OCI-LY1 (cell line): ENCODE measurements around the gene FGGY.

Source experiments
- H2AFZ ChIP-seq: fragments of 200-600 bp; sonication (generic), shearing (Covaris generic); 2 replicates; pipeline ENCODE4 v1.6.0; 2014; ENCODE audit warnings: antibody characterized with exemption, mild to moderate bottlenecking, low read length
- H3F3A ChIP-seq: fragments of 200-600 bp; sonication (generic), shearing (Covaris generic); 2 replicates; pipeline ENCODE4 v1.6.0; 2014; ENCODE audit warnings: mild to moderate bottlenecking, antibody characterized with exemption, low read length, moderate library complexity; ENCODE audit not compliant: insufficient read depth
- H3K27ac ChIP-seq: fragments of 200-600 bp; sonication (generic); 2 replicates; pipeline ENCODE4 v1.5.1; 2014; ENCODE audit warnings: low read length, mixed run types, mild to moderate bottlenecking, low read depth; ENCODE audit not compliant: poor library complexity, severe bottlenecking
- H3K27me3 ChIP-seq: fragments of 200-600 bp; sonication (generic); 2 replicates; pipeline ENCODE4 v1.6.0; 2014; ENCODE audit warnings: antibody characterized with exemption, mild to moderate bottlenecking, low read length, moderate library complexity; ENCODE audit not compliant: insufficient read depth
- H3K36me3 ChIP-seq: fragments of 200-600 bp; sonication (generic); 2 replicates; pipeline ENCODE4 v1.6.1; 2014; ENCODE audit warnings: mild to moderate bottlenecking, antibody characterized with exemption, low read length, moderate library complexity, mixed read lengths; ENCODE audit not compliant: insufficient read depth
- H3K4me1 ChIP-seq: fragments of 200-600 bp; sonication (generic); 2 replicates; pipeline ENCODE4 v1.5.1; 2014; ENCODE audit warnings: mild to moderate bottlenecking, low read length, moderate library complexity; ENCODE audit not compliant: insufficient read depth, severe bottlenecking
- H3K4me2 ChIP-seq: fragments of 200-600 bp; sonication (generic), shearing (Covaris generic); 2 replicates; pipeline ENCODE4 v1.6.1; 2014; ENCODE audit warnings: low read length
- H3K4me3 ChIP-seq: fragments of 200-600 bp; sonication (generic); 2 replicates; pipeline ENCODE4 v1.5.1; 2014; ENCODE audit warnings: low read length, low read depth, mild to moderate bottlenecking, mixed read lengths; ENCODE audit not compliant: poor library complexity, severe bottlenecking
- H3K79me2 ChIP-seq: fragments of 200-600 bp; shearing (Covaris generic); 2 replicates; pipeline ENCODE4 v1.6.1; 2016; ENCODE audit warnings: mixed run types, low read length, mixed read lengths; ENCODE audit not compliant: insufficient read depth
- H3K9ac ChIP-seq: fragments of 200-600 bp; sonication (generic), shearing (Covaris generic); 2 replicates; pipeline ENCODE4 v1.6.1; 2014; ENCODE audit warnings: mild to moderate bottlenecking, low read length, mixed read lengths
- H3K9me2 ChIP-seq: fragments of 200-600 bp; sonication (generic), shearing (Covaris generic); 2 replicates; pipeline ENCODE4 v1.6.1; 2014; ENCODE audit warnings: low read depth, mild to moderate bottlenecking, low read length, mixed read lengths
- H3K9me3 ChIP-seq: fragments of 200-600 bp; shearing (Covaris generic); 2 replicates; pipeline ENCODE4 v1.6.1; 2014; ENCODE audit warnings: low read length, mixed read lengths
- H4K20me1 ChIP-seq: fragments of 200-600 bp; sonication (generic), shearing (Covaris generic); 2 replicates; pipeline ENCODE4 v1.6.0; 2016; ENCODE audit warnings: mild to moderate bottlenecking, low read length; ENCODE audit not compliant: insufficient read depth
- CTCF ChIP-seq: fragments of 200-600 bp; sonication (generic), shearing (Covaris generic); IDR thresholded peaks from 2 replicates; pipeline ENCODE4 v1.5.1; 2017; ENCODE audit warnings: mild to moderate bottlenecking, antibody characterized with exemption, low read length, moderate library complexity, mixed read lengths
- EZH2 ChIP-seq: fragments of 200-600 bp; sonication (generic), shearing (Covaris generic); IDR thresholded peaks from 2 replicates; pipeline ENCODE4 v1.8.0; 2017; ENCODE audit warnings: borderline replicate concordance, mixed run types, mild to moderate bottlenecking, antibody characterized with exemption, low read length, moderate library complexity, mixed read lengths

FGGY gene

GRCh38 chr1:59596956-59597355, 300.1 kb downstream of the FGGY start:
- no peak overlapping the region for H2AFZ ChIP-seq
- H3K4me1 ChIP-seq, result no peaks in the 10 kb centered on the region
- no peaks in the 10 kb centered on the region for H3K79me2 ChIP-seq
- H3K4me3 ChIP-seq, result no peak overlapping the region
- H3K9ac ChIP-seq, result no peak overlapping the region
- no peaks in the 10 kb centered on the region for H3K9me2 ChIP-seq
- no peak overlapping the region for H3K27ac ChIP-seq
- no peaks in the 10 kb centered on the region for H3F3A ChIP-seq
- H3K9me3 ChIP-seq, result no peaks in the 10 kb centered on the region
- H4K20me1 ChIP-seq, result no peaks in the 10 kb centered on the region
- H3K36me3 ChIP-seq, result no peaks in the 10 kb centered on the region
- TF ChIP-seq EZH2, result no peak
- TF ChIP-seq CTCF, result no peak
- no peak overlapping the region for H3K4me2 ChIP-seq
- H3K27me3 ChIP-seq, result no peaks in the 10 kb centered on the region

GRCh38 chr1:59597420-59598119, 300.7 kb downstream of the FGGY start:
- H3K4me1 ChIP-seq, result no peaks in the 10 kb centered on the region
- H3K9me3 ChIP-seq, result no peaks in the 10 kb centered on the region
- no peak overlapping the region for H3K4me3 ChIP-seq
- H3K27ac ChIP-seq, result no peak overlapping the region
- no peak overlapping the region for H3K9ac ChIP-seq
- H3K4me2 ChIP-seq, result no peak overlapping the region
- H3K79me2 ChIP-seq, result no peaks in the 10 kb centered on the region
- H3K36me3 ChIP-seq, result no peaks in the 10 kb centered on the region
- H3K9me2 ChIP-seq, result no peaks in the 10 kb centered on the region
- H4K20me1 ChIP-seq, result no peaks in the 10 kb centered on the region
- no peak overlapping the region for H2AFZ ChIP-seq
- no peaks in the 10 kb centered on the region for H3F3A ChIP-seq
- TF ChIP-seq CTCF (no peak), EZH2 (no peak)
- no peaks in the 10 kb centered on the region for H3K27me3 ChIP-seq

GRCh38 chr1:59598120-59598440, 301.2 kb downstream of the FGGY start:
- no peaks in the 10 kb centered on the region for H3K79me2 ChIP-seq
- no peaks in the 10 kb centered on the region for H3K9me3 ChIP-seq
- H3K9me2 ChIP-seq, result no peaks in the 10 kb centered on the region
- no peak for TF ChIP-seq EZH2
- TF ChIP-seq CTCF, result no peak
- H3K27me3 ChIP-seq, result no peaks in the 10 kb centered on the region
- no peaks in the 10 kb centered on the region for H3F3A ChIP-seq
- no peak overlapping the region for H3K4me3 ChIP-seq
- no peaks in the 10 kb centered on the region for H3K36me3 ChIP-seq
- H3K4me1 ChIP-seq, result no peaks in the 10 kb centered on the region
- no peak overlapping the region for H3K4me2 ChIP-seq
- H3K27ac ChIP-seq, result no peak overlapping the region
- H4K20me1 ChIP-seq, result no peaks in the 10 kb centered on the region
- no peak overlapping the region for H2AFZ ChIP-seq
- no peak overlapping the region for H3K9ac ChIP-seq
